ENCODE data around the gene DDR2.

Gene DDR2

GRCh38 chr1:162690672-162691434 lies 58.6 kb downstream of the DDR2 start:
- Histone ChIP-seq H3K9ac (ENCODE audit: insufficient read length) (peak overlapping the region; percentile 19), H3K4me3 (peak overlapping the region; percentile 29; the same call in 1 of the 2 replicates), H3K36me3 (ENCODE audit: insufficient read depth, low read length) (peaks cover 45% of the 10 kb centered on the region), H3K9me3 (ENCODE audit: low read depth, low read length) (no peaks in the 10 kb centered on the region), H3K27ac (peak overlapping the region; percentile 87)
- TF ChIP-seq FOXP2 (optimal IDR thresholded peaks at IDR 0.05; ENCODE audit: control extremely low read depth, extremely low read length, insufficient read depth) (no peak), POLR2AphosphoS5 (IDR thresholded peaks at IDR 0.05; ENCODE audit: borderline replicate concordance, low read depth, low read length) (no peak), EZH2 (IDR thresholded peaks at IDR 0.05) (no peak)
- peak; percentile 66 for DNase-seq (ENCODE audit: low read depth, low spot score)

- H3K4me3 ChIP-seq, result no peak overlapping the region
- no peak for DNase-seq (ENCODE audit: low read depth, low spot score)
- no peak overlapping the region for H3K9ac ChIP-seq (ENCODE audit: insufficient read length)
- peaks cover 40% of the 10 kb centered on the region for H3K36me3 ChIP-seq (ENCODE audit: insufficient read depth, low read length)
- H3K27ac ChIP-seq, result no peak overlapping the region
- H3K9me3 ChIP-seq (ENCODE audit: low read depth, low read length), result no peaks in the 10 kb centered on the region
- no peak for TF ChIP-seq FOXP2 (optimal IDR thresholded peaks at IDR 0.05; ENCODE audit: control extremely low read depth, extremely low read length, insufficient read depth)
- TF ChIP-seq POLR2AphosphoS5 (IDR thresholded peaks at IDR 0.05; ENCODE audit: borderline replicate concordance, low read depth, low read length), result no peak
- no peak for TF ChIP-seq EZH2 (IDR thresholded peaks at IDR 0.05)
These were observed 59.8 kb downstream of the DDR2 start for GRCh38 chr1:162691999-162692575.

GRCh38 chr1:162694911-162695310 lies 62.6 kb downstream of the DDR2 start:
- Histone ChIP-seq H3K4me3 (no peak overlapping the region), H3K9ac (ENCODE audit: insufficient read length) (no peak overlapping the region), H3K27ac (peak overlapping the region; percentile 74), H3K36me3 (ENCODE audit: insufficient read depth, low read length) (peaks cover 31% of the 10 kb centered on the region), H3K9me3 (ENCODE audit: low read depth, low read length) (no peaks in the 10 kb centered on the region)
- TF ChIP-seq EZH2 (IDR thresholded peaks at IDR 0.05), result no peak
- TF ChIP-seq FOXP2 (optimal IDR thresholded peaks at IDR 0.05; ENCODE audit: control extremely low read depth, extremely low read length, insufficient read depth), result no peak
- no peak for TF ChIP-seq POLR2AphosphoS5 (IDR thresholded peaks at IDR 0.05; ENCODE audit: borderline replicate concordance, low read depth, low read length)
- DNase-seq (ENCODE audit: low read depth, low spot score), result no peak

- Histone ChIP-seq H3K27ac (peak overlapping the region; percentile 47; the same call in 1 of the 2 replicates), H3K36me3 (ENCODE audit: insufficient read depth, low read length) (peaks cover 39% of the 10 kb centered on the region), H3K4me3 (no peak overlapping the region), H3K9me3 (ENCODE audit: low read depth, low read length) (no peaks in the 10 kb centered on the region), H3K9ac (ENCODE audit: insufficient read length) (no peak overlapping the region)
- no peak for TF ChIP-seq EZH2 (IDR thresholded peaks at IDR 0.05)
- no peak for TF ChIP-seq FOXP2 (optimal IDR thresholded peaks at IDR 0.05; ENCODE audit: control extremely low read depth, extremely low read length, insufficient read depth)
- no peak for TF ChIP-seq POLR2AphosphoS5 (IDR thresholded peaks at IDR 0.05; ENCODE audit: borderline replicate concordance, low read depth, low read length)
- no peak for DNase-seq (ENCODE audit: low read depth, low spot score)
These were observed 63.4 kb downstream of the DDR2 start for GRCh38 chr1:162695687-162696086.

- no peak overlapping the region for H3K9ac ChIP-seq (ENCODE audit: insufficient read length)
- peak overlapping the region; percentile 62; the same call in 1 of the 2 replicates for H3K27ac ChIP-seq
- TF ChIP-seq FOXP2 (optimal IDR thresholded peaks at IDR 0.05; ENCODE audit: control extremely low read depth, extremely low read length, insufficient read depth) (peak; percentile 48), POLR2AphosphoS5 (IDR thresholded peaks at IDR 0.05; ENCODE audit: borderline replicate concordance, low read depth, low read length) (no peak), EZH2 (IDR thresholded peaks at IDR 0.05) (no peak)
- no peaks in the 10 kb centered on the region for H3K9me3 ChIP-seq (ENCODE audit: low read depth, low read length)
- DNase-seq (ENCODE audit: low read depth, low spot score), result no peak
- H3K4me3 ChIP-seq, result peak overlapping the region; percentile 33; the same call in 1 of the 2 replicates
- peaks cover 43% of the 10 kb centered on the region for H3K36me3 ChIP-seq (ENCODE audit: insufficient read depth, low read length)
These were observed 64.1 kb downstream of the DDR2 start for GRCh38 chr1:162696286-162696862.

- Histone ChIP-seq H3K4me3 (no peak overlapping the region), H3K9ac (ENCODE audit: insufficient read length) (no peak overlapping the region), H3K36me3 (ENCODE audit: insufficient read depth, low read length) (peaks cover 43% of the 10 kb centered on the region), H3K27ac (no peak overlapping the region), H3K9me3 (ENCODE audit: low read depth, low read length) (no peaks in the 10 kb centered on the region)
- no peak for TF ChIP-seq EZH2 (IDR thresholded peaks at IDR 0.05)
- no peak for TF ChIP-seq FOXP2 (optimal IDR thresholded peaks at IDR 0.05; ENCODE audit: control extremely low read depth, extremely low read length, insufficient read depth)
- no peak for TF ChIP-seq POLR2AphosphoS5 (IDR thresholded peaks at IDR 0.05; ENCODE audit: borderline replicate concordance, low read depth, low read length)
- DNase-seq (ENCODE audit: low read depth, low spot score), result no peak
These were observed 65.1 kb downstream of the DDR2 start for GRCh38 chr1:162697140-162697895.

GRCh38 chr1:162699366-162699765 lies 67.1 kb downstream of the DDR2 start:
- TF ChIP-seq POLR2AphosphoS5 (IDR thresholded peaks at IDR 0.05; ENCODE audit: borderline replicate concordance, low read depth, low read length) (no peak), FOXP2 (optimal IDR thresholded peaks at IDR 0.05; ENCODE audit: control extremely low read depth, extremely low read length, insufficient read depth) (no peak), EZH2 (IDR thresholded peaks at IDR 0.05) (no peak)
- DNase-seq (ENCODE audit: low read depth, low spot score), result no peak
- no peak overlapping the region for H3K4me3 ChIP-seq

GRCh38 chr1:162700131-162700530 lies 67.9 kb downstream of the DDR2 start:
- H3K4me3 ChIP-seq, result no peak overlapping the region
- no peaks in the 10 kb centered on the region for H3K9me3 ChIP-seq (ENCODE audit: low read depth, low read length)
- H3K36me3 ChIP-seq (ENCODE audit: insufficient read depth, low read length), result peaks cover 57% of the 10 kb centered on the region
- no peak overlapping the region for H3K27ac ChIP-seq
- DNase-seq (ENCODE audit: low read depth, low spot score), result no peak
- no peak for TF ChIP-seq FOXP2 (optimal IDR thresholded peaks at IDR 0.05; ENCODE audit: control extremely low read depth, extremely low read length, insufficient read depth)
- H3K9ac ChIP-seq (ENCODE audit: insufficient read length), result no peak overlapping the region

More at GRCh38 chr1:162699366-162699765, 67.1 kb downstream of the DDR2 start:
- Histone ChIP-seq H3K36me3 (ENCODE audit: insufficient read depth, low read length) (peaks cover 50% of the 10 kb centered on the region), H3K27ac (no peak overlapping the region), H3K9me3 (ENCODE audit: low read depth, low read length) (no peaks in the 10 kb centered on the region), H3K9ac (ENCODE audit: insufficient read length) (no peak overlapping the region)
